K562 (cell line): ENCODE data around the gene RCOR1. TPM values are rescaled to one million over a fixed set of nuclear protein-coding genes. Genes with fewer than 3 reads are reported as not detected.

ENCODE experiments used
- ATAC-seq: fragments of 200-7000 bp; cut with Tn5 transposase; 3 replicates; pipeline ENCODE4 v1.9.1; 2020; ENCODE audit warnings: moderate library complexity
- BruUV-seq: library from RNA; stranded (reverse); fragments of 400-500 nt; replicated peaks from 2 replicates; lab custom pipeline; 2021; lab: Mats Ljungman, UMichigan
- CTCF ChIA-PET: fragments of 300-600 bp; formaldehyde crosslinking; extraction: SDS; loops from one replicate; lab custom pipeline; 2021; ENCODE audit warnings: low intra/inter-chr PET ratio; lab: Yijun Ruan, JAX
- POLR2A ChIA-PET: fragments of 300-600, 350-650 bp; sonication (Branson Sonifier 250); formaldehyde crosslinking; extraction: SDS; loops from one replicate; lab custom pipeline; 2021; ENCODE audit warnings: antibody characterized with exemption, inconsistent platforms; lab: Yijun Ruan, JAX
- DNase-seq, 4 experiments: peaks; one replicate each; pipeline versions ENCODE4 v3.0.0 to v3.0.0-alpha.2; 2011 to 2018; ENCODE audit warnings: low spot score in 3 of 4, mixed read lengths in 3 of 4; ENCODE audit errors: extremely low read depth in 1 of 4
- FAIRE-seq: peaks from 2 replicates; lab custom pipeline; 2011; peaks lifted over from hg19 to GRCh38; lab: Jason Lieb, UNC
- H2AFZ ChIP-seq: 2 replicates; pipeline ENCODE4 v1.6.0; 2011; ENCODE audit warnings: low read depth, low read length, control low read depth, inconsistent platforms
- H3K27ac ChIP-seq: fragments of 200-600 bp; 3 replicates; pipeline ENCODE4 v1.8.0; 2011; ENCODE audit warnings: low read depth, mild to moderate bottlenecking, control low read depth, inconsistent platforms, low read length, moderate library complexity, mixed read lengths; ENCODE audit errors: extremely low read depth
- H3K27me3 ChIP-seq, 2 experiments: fragments of 300-600 bp in 1 of 2; 2 replicates in 1 of 2; 3 replicates in 1 of 2; pipeline versions ENCODE4 v1.6.0 to v1.8.0; 2011; ENCODE audit warnings: inconsistent platforms in 2 of 2, low read length in 2 of 2, mild to moderate bottlenecking in 1 of 2, mixed read lengths in 1 of 2, moderate library complexity in 1 of 2; ENCODE audit not compliant: control insufficient read depth in 2 of 2, insufficient read depth in 2 of 2
- H3K36me3 ChIP-seq: fragments of 300-600 bp; 3 replicates; pipeline ENCODE4 v1.8.0; 2011; ENCODE audit warnings: mild to moderate bottlenecking, low read length, inconsistent platforms; ENCODE audit not compliant: control insufficient read depth, insufficient read depth
- H3K4me1 ChIP-seq, 2 experiments: fragments of 200-600 bp in 1 of 2; replicated peaks in 1 of 2; 2 replicates in 1 of 2; 3 replicates in 1 of 2; pipeline versions ENCODE4 v1.5.1 to v1.8.0; 2011; ENCODE audit warnings: inconsistent platforms in 2 of 2, low read length in 2 of 2, mild to moderate bottlenecking in 1 of 2, mixed read lengths in 1 of 2, moderate library complexity in 1 of 2; ENCODE audit not compliant: control insufficient read depth in 2 of 2, insufficient read depth in 2 of 2
- H3K4me2 ChIP-seq: 2 replicates; pipeline ENCODE4 v1.6.1; 2011; ENCODE audit warnings: low read length, control low read depth, inconsistent platforms, mixed read lengths; ENCODE audit not compliant: insufficient read depth
- H3K4me3 ChIP-seq: fragments of 200-600 bp; sonication (generic), shearing (Covaris generic); 2 replicates; pipeline ENCODE4 v1.5.1; 2016; ENCODE audit warnings: control low read depth, inconsistent platforms
- H3K79me2 ChIP-seq: fragments of 200-600 bp; 3 replicates; pipeline ENCODE4 v1.8.0; 2011; ENCODE audit warnings: low read length, inconsistent platforms; ENCODE audit not compliant: control insufficient read depth, insufficient read depth
- H3K9ac ChIP-seq, 2 experiments: 2 replicates each; pipeline versions ENCODE4 v1.6.0 to v1.6.1; 2011; ENCODE audit warnings: low read depth in 2 of 2, low read length in 2 of 2, control low read depth in 1 of 2, inconsistent platforms in 1 of 2, mild to moderate bottlenecking in 1 of 2, mixed read lengths in 1 of 2; ENCODE audit not compliant: insufficient read depth in 1 of 2
- H3K9me1 ChIP-seq: one replicate; pipeline ENCODE4 v1.6.0; 2011; ENCODE audit warnings: inconsistent platforms, mild to moderate bottlenecking, low read length, moderate library complexity; ENCODE audit not compliant: control insufficient read depth, insufficient read depth
- H3K9me3 ChIP-seq: replicated peaks from 2 replicates; pipeline ENCODE4 v1.5.1; 2011; ENCODE audit warnings: low read depth, low read length, inconsistent platforms; ENCODE audit not compliant: control insufficient read depth, insufficient read depth
- H4K20me1 ChIP-seq: replicated peaks from 2 replicates; pipeline ENCODE4 v1.6.1; 2011; ENCODE audit warnings: low read length, inconsistent platforms, mixed read lengths; ENCODE audit not compliant: control insufficient read depth, insufficient read depth
- MAFK ChIP-seq: IDR thresholded peaks from 2 replicates; pipeline ENCODE4 v1.6.1; 2011; ENCODE audit warnings: low read length, improper control_type of control experiment
- MTA2 ChIP-seq: fragments of 450-650 bp; IDR thresholded peaks from 2 replicates; pipeline ENCODE4 v1.6.1; 2016; ENCODE audit warnings: low read depth
- SMC3 ChIP-seq: conservative IDR thresholded peaks from 2 replicates; pipeline ENCODE4 v1.6.1; 2011; ENCODE audit warnings: low read depth, low read length, improper control_type of control experiment; ENCODE audit not compliant: insufficient read depth
- TCF7 ChIP-seq: sonication (generic); IDR thresholded peaks from 2 replicates; pipeline ENCODE4 v1.6.1; 2016; ENCODE audit warnings: antibody characterized with exemption, borderline replicate concordance
- ZNF551 ChIP-seq: fragments of 250-450 bp; sonication (Bioruptor Pico); IDR thresholded peaks from 2 replicates; pipeline ENCODE4 v1.5.0; 2021; ENCODE audit warnings: mild to moderate bottlenecking, moderate library complexity
- ZNF583 ChIP-seq: fragments of 250-450 bp; sonication (Bioruptor Pico); IDR thresholded peaks from 2 replicates; pipeline ENCODE4 v1.4.0; 2020
- WGBS: fragments of 100-300 bp; shearing (Covaris generic); methylation state at CpG from one replicate; pipeline ENCODE4 v1.1.6; 2016; ENCODE audit warnings: low coverage, mixed read lengths; ENCODE audit not compliant: insufficient coverage; ENCODE audit errors: missing lambda C conversion rate; 5-methylcytosine and 5-hydroxymethylcytosine counted together
- in situ Hi-C: fragments of 300-500 bp; cut with MboI; formaldehyde crosslinking; loops from 4 replicates; pipeline ENCODE4 v1.15.0; 2018; ENCODE audit warnings: inconsistent platforms, mixed read lengths
- intact Hi-C: fragments of 100-400 bp; cut with micrococcal nuclease; formaldehyde crosslinking; loops from 2 replicates; pipeline ENCODE4 v1.14.2; 2022
- polyA plus RNA-seq, 8 experiments: library from polyadenylated mRNA; depleted of rRNA in 4 of 8; stranded (reverse) in 5 of 8; unstranded in 3 of 8; fragments of >200 nt; fragmentation: Nextera tagmentation in 2 of 8; fragmentation: Illumina TruSeq in 1 of 8; extraction: Ambion mirVana in 2 of 8; extraction: Trizol in 1 of 8; gene quantifications; 2 replicates each; pipeline versions ENCODE4 v1.2.1 to v1.2.3, GENCODE V29; 2011 to 2014; ENCODE audit warnings: inconsistent platforms in 1 of 8, missing spikeins in 1 of 8
- total RNA-seq, 7 experiments: library from RNA; depleted of rRNA in 6 of 7; stranded (reverse); fragments of >200 nt in 6 of 7; fragmentation: Illumina TruSeq in 2 of 7; extraction: Trizol in 2 of 7; gene quantifications; 2 replicates each; pipeline versions ENCODE4 v1.2.1 to v1.2.3, GENCODE V29; 2011 to 2021; ENCODE audit warnings: low replicate concordance in 1 of 7
- TF ChIP-seq, protein P1 (sequence below), 2 experiments: fragments of 450-650 bp; formaldehyde crosslinking in 1 of 2; IDR thresholded peaks; 2 replicates each; pipeline versions ENCODE4 v1.4.0 to v1.6.1; 2014 to 2020; ENCODE audit warnings: mild to moderate bottlenecking in 2 of 2, borderline replicate concordance in 1 of 2, low read depth in 1 of 2
- TF ChIP-seq, protein P2 (sequence below): fragments of 450-650 bp; formaldehyde crosslinking; IDR thresholded peaks from 2 replicates; pipeline ENCODE4 v1.4.0; 2020; ENCODE audit warnings: mild to moderate bottlenecking, moderate library complexity

RCOR1 gene
- total and polyA plus RNA-seq, 9 of the 15 experiments (the other 6 are each of a cell fraction or from before 2014, with no cell fraction given) = 8.5 to 47.9 (median 20.9) TPM

DNA sequence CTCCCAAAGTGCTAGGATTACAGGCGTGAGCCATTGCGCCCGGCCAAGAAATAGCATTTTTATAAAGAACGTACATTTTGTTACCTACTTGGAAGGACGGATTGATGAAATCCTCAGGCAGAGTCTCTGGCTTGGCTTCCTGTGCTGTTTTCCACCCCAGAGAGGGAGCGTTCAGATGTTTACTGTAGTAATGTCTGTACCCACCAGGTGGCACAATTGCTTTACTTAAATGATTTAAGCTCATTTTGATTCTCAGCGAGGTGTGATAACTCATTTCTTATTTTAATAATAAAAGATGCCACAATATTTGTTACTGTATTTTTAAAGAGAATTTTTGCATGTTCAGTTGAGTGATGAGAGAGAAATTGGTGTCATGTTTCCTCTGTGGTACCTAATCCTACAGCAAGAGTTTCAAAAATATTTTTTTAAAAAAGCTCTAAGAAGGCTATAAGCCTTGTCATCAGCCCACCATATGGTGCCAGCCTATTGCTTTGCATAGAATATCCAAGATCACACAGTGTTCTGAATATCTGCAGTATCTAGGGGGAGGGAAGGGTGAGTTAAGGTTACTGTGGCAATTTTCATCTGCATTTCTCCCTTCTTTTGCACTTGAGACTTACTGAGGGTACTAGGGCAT is 102.2 kb downstream of the RCOR1 start:
- H3K36me3 ChIP-seq = peaks cover 12% of the 10 kb centered on the region; the same call in 1 of the 3 replicates
- H4K20me1 ChIP-seq = peaks cover 15% of the 10 kb centered on the region; the same call in 1 of the 2 replicates
- no peak overlapping the region; the same call in 1 of the 2 replicates for H3K4me2 ChIP-seq
- H3K4me3 ChIP-seq = no peak overlapping the region
- intact Hi-C loops (loop anchor here (5.0 to 10.0 kb wide), 3 partner anchors 83 to 223 kb away; partner anchors contain the start of gene TRAF3), in situ Hi-C loops (no loop called here)
- H2AFZ ChIP-seq = no peak overlapping the region
- peaks cover 92% of the 10 kb centered on the region for H3K79me2 ChIP-seq
- H3K27ac ChIP-seq = no peak overlapping the region
- H3K9ac ChIP-seq = no peak overlapping the region
- ATAC-seq (peak; percentile 77), DNase-seq (peak; percentile 54 to 73 (median 55)), FAIRE-seq (peak; percentile 81)
- ChIA-PET CTCF (interaction anchor here (1.1 to 1.4 kb wide), 2 partner anchors 223 to 598 kb away, joined by 4 to 8 read pairs; no protein-coding TSS in a partner anchor), POLR2A (interaction anchor here (0.5 to 1.2 kb wide), 7 partner anchors 9 to 272 kb away, joined by 3 to 5 read pairs (median 3); no protein-coding TSS in a partner anchor)
- no peaks in the 10 kb centered on the region; the same call in 1 of the 2 replicates for H3K9me3 ChIP-seq
- BruUV-seq = no TSS peak
- peaks cover 10 to 20% of the 10 kb centered on the region in 2 experiments; a peak in 3 of 5 replicates for H3K4me1 ChIP-seq
- WGBS = 14% methylated on average over 5 of the region's 7 CpGs
- H3K9me1 ChIP-seq = peaks cover 2% of the 10 kb centered on the region
- H3K27me3 ChIP-seq = no peaks in the 10 kb centered on the region
- TF ChIP-seq, protein P1, sequence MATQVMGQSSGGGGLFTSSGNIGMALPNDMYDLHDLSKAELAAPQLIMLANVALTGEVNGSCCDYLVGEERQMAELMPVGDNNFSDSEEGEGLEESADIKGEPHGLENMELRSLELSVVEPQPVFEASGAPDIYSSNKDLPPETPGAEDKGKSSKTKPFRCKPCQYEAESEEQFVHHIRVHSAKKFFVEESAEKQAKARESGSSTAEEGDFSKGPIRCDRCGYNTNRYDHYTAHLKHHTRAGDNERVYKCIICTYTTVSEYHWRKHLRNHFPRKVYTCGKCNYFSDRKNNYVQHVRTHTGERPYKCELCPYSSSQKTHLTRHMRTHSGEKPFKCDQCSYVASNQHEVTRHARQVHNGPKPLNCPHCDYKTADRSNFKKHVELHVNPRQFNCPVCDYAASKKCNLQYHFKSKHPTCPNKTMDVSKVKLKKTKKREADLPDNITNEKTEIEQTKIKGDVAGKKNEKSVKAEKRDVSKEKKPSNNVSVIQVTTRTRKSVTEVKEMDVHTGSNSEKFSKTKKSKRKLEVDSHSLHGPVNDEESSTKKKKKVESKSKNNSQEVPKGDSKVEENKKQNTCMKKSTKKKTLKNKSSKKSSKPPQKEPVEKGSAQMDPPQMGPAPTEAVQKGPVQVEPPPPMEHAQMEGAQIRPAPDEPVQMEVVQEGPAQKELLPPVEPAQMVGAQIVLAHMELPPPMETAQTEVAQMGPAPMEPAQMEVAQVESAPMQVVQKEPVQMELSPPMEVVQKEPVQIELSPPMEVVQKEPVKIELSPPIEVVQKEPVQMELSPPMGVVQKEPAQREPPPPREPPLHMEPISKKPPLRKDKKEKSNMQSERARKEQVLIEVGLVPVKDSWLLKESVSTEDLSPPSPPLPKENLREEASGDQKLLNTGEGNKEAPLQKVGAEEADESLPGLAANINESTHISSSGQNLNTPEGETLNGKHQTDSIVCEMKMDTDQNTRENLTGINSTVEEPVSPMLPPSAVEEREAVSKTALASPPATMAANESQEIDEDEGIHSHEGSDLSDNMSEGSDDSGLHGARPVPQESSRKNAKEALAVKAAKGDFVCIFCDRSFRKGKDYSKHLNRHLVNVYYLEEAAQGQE (IDR thresholded peaks at IDR 0.05; ENCODE audit: borderline replicate concordance) = peak; percentile 26; the same call in 1 of the 2 replicates
- TF ChIP-seq, protein P1 (CRISPR knock-in tag; IDR thresholded peaks at IDR 0.05; ENCODE audit: low read depth) = no peak
- TF ChIP-seq, protein P2, sequence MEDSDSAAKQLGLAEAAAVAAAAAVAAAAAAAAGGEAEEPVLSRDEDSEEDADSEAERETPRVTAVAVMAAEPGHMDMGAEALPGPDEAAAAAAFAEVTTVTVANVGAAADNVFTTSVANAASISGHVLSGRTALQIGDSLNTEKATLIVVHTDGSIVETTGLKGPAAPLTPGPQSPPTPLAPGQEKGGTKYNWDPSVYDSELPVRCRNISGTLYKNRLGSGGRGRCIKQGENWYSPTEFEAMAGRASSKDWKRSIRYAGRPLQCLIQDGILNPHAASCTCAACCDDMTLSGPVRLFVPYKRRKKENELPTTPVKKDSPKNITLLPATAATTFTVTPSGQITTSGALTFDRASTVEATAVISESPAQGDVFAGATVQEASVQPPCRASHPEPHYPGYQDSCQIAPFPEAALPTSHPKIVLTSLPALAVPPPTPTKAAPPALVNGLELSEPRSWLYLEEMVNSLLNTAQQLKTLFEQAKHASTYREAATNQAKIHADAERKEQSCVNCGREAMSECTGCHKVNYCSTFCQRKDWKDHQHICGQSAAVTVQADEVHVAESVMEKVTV (CRISPR knock-in tag) = 0 out of 2 replicates have a peak, but pooled peaks have one; percentile 22
- no peak for TF ChIP-seq ZNF583
- no peak for TF ChIP-seq MTA2
- TF ChIP-seq MAFK = no peak
- TF ChIP-seq TCF7 = no peak
- TF ChIP-seq SMC3 = 0 out of 2 replicates have a peak, but pooled peaks have one; percentile 19
- TF ChIP-seq ZNF551 = no peak
